H1 (cell line): ENCODE data around the gene SP4. TPM values are rescaled to one million over a fixed set of nuclear protein-coding genes. Genes with fewer than 3 reads are reported as not detected.
A peak's percentile ranks its signal among the peaks of the same experiment; 100 is the strongest.

Source experiments
- CTCF ChIA-PET: fragments of 300-600 bp; sonication (Branson Sonifier 250); formaldehyde crosslinking; loops from one replicate; lab custom pipeline; 2021; ENCODE audit not compliant: partially characterized antibody; lab: Charles Lee
- POLR2A ChIA-PET: fragments of 300-600 bp; sonication (Branson Sonifier 250); formaldehyde crosslinking; loops from one replicate; lab custom pipeline; 2021; ENCODE audit warnings: inconsistent platforms; ENCODE audit not compliant: partially characterized antibody; lab: Charles Lee
- DNase-seq, 2 experiments: peaks; one replicate each; pipeline versions ENCODE4 v3.0.0 to v3.0.0-alpha.2; 2010 to 2022; ENCODE audit warnings: low spot score in 2 of 2, low read depth in 1 of 2, mixed read lengths in 1 of 2
- FAIRE-seq: peaks from 2 replicates; lab custom pipeline; 2011; peaks lifted over from hg19 to GRCh38; lab: Jason Lieb, UNC
- H2AFZ ChIP-seq: 2 replicates; pipeline ENCODE4 v1.8.1; 2012; ENCODE audit warnings: low read length, inconsistent platforms
- H2AK5ac ChIP-seq: 2 replicates; pipeline ENCODE4 v1.6.1; 2013; ENCODE audit warnings: low read depth, low read length
- H2BK120ac ChIP-seq: replicated peaks from 2 replicates; pipeline ENCODE3; 2013; ENCODE audit warnings: low read depth, low read length, inconsistent platforms
- H2BK12ac ChIP-seq: 2 replicates; pipeline ENCODE4 v1.6.1; 2013; ENCODE audit warnings: low read depth, low read length
- H2BK15ac ChIP-seq: 2 replicates; pipeline ENCODE4 v1.6.1; 2013; ENCODE audit warnings: low read length
- H2BK20ac ChIP-seq: 2 replicates; pipeline ENCODE4 v1.6.1; 2013; ENCODE audit warnings: low read length
- H2BK5ac ChIP-seq: 2 replicates; pipeline ENCODE4 v1.6.1; 2013; ENCODE audit warnings: low read depth, low read length
- H3K14ac ChIP-seq: 2 replicates; pipeline ENCODE4 v1.6.1; 2013; ENCODE audit warnings: inconsistent platforms; ENCODE audit not compliant: insufficient read length
- H3K18ac ChIP-seq: 2 replicates; pipeline ENCODE4 v1.6.1; 2013; ENCODE audit warnings: low read length; ENCODE audit errors: extremely low read depth
- H3K23ac ChIP-seq: 2 replicates; pipeline ENCODE4 v1.6.1; 2013; ENCODE audit warnings: inconsistent platforms; ENCODE audit not compliant: insufficient read length
- H3K23me2 ChIP-seq: 2 replicates; pipeline ENCODE4 v1.6.1; 2013; ENCODE audit warnings: low read depth, low read length
- H3K27ac ChIP-seq: 2 replicates; pipeline ENCODE4 v1.6.1; 2011; ENCODE audit warnings: low read depth, low read length, inconsistent platforms
- H3K27me3 ChIP-seq, 4 experiments: replicated peaks in 1 of 4; 1 replicate in 1 of 4; 2 replicates in 3 of 4; pipeline versions ENCODE4 v1.6.1 to v1.8.1; 2011 to 2013; ENCODE audit warnings: low read length in 3 of 4, mild to moderate bottlenecking in 3 of 4, inconsistent platforms in 2 of 4, mixed read lengths in 2 of 4, moderate library complexity in 1 of 4; ENCODE audit not compliant: control insufficient read depth in 3 of 4, insufficient read depth in 3 of 4; ENCODE audit errors: extremely low read depth in 1 of 4
- H3K36me3 ChIP-seq, 4 experiments: 2 replicates each; pipeline versions ENCODE4 v1.6.1 to v1.8.1; 2011 to 2013; ENCODE audit warnings: mild to moderate bottlenecking in 4 of 4, low read length in 3 of 4, moderate library complexity in 2 of 4, control low read depth in 1 of 4, inconsistent platforms in 1 of 4; ENCODE audit not compliant: insufficient read depth in 4 of 4, control insufficient read depth in 2 of 4
- H3K4ac ChIP-seq: replicated peaks from 2 replicates; pipeline ENCODE3; 2013; ENCODE audit warnings: low read length, low read depth, mixed read lengths, inconsistent platforms; ENCODE audit not compliant: insufficient read length
- H3K4me1 ChIP-seq, 4 experiments: replicated peaks in 1 of 4; 1 replicate in 1 of 4; 2 replicates in 3 of 4; pipeline versions ENCODE4 v1.6.1 to v1.8.1; 2011 to 2013; ENCODE audit warnings: low read length in 3 of 4, inconsistent platforms in 2 of 4, mixed read lengths in 1 of 4; ENCODE audit not compliant: insufficient read depth in 4 of 4, control insufficient read depth in 3 of 4
- H3K4me2 ChIP-seq, 2 experiments: 2 replicates each; pipeline versions ENCODE4 v1.6.1 to v1.8.1; 2011 to 2013; ENCODE audit warnings: low read depth in 2 of 2, low read length in 2 of 2, control low read depth in 1 of 2, inconsistent platforms in 1 of 2, mild to moderate bottlenecking in 1 of 2; ENCODE audit not compliant: insufficient read depth in 1 of 2
- H3K4me3 ChIP-seq, 4 experiments: fragments of 200-600, 300-600 bp in 1 of 4; sonication (generic), shearing (Covaris generic), sonication (Bioruptor Twin) in 1 of 4; 2 replicates each; pipeline versions ENCODE4 v1.5.1 to v1.8.1; 2011 to 2016; ENCODE audit warnings: low read length in 4 of 4, low read depth in 3 of 4, control low read depth in 2 of 4, inconsistent platforms in 2 of 4, mild to moderate bottlenecking in 2 of 4, mixed read lengths in 1 of 4, moderate library complexity in 1 of 4; ENCODE audit not compliant: insufficient read depth in 2 of 4; ENCODE audit errors: extremely low read depth in 1 of 4
- H3K56ac ChIP-seq: replicated peaks from 2 replicates; pipeline ENCODE3; 2013; ENCODE audit warnings: low read depth, mild to moderate bottlenecking, mixed read lengths, low read length, inconsistent platforms; ENCODE audit not compliant: insufficient read length
- H3K79me1 ChIP-seq: 2 replicates; pipeline ENCODE4 v1.6.1; 2013; ENCODE audit warnings: low read depth, low read length, control low read depth
- H3K79me2 ChIP-seq, 2 experiments: 2 replicates each; pipeline versions ENCODE4 v1.6.1 to v1.8.1; 2012 to 2013; ENCODE audit warnings: low read length in 2 of 2, mild to moderate bottlenecking in 2 of 2, inconsistent platforms in 1 of 2; ENCODE audit not compliant: insufficient read depth in 2 of 2, control insufficient read depth in 1 of 2
- H3K9ac ChIP-seq, 4 experiments: replicated peaks in 1 of 4; 1 replicate in 1 of 4; 2 replicates in 3 of 4; pipeline versions ENCODE4 v1.6.1 to v1.8.1; 2011 to 2013; ENCODE audit warnings: low read depth in 3 of 4, low read length in 3 of 4, control low read depth in 2 of 4, mild to moderate bottlenecking in 2 of 4, moderate library complexity in 2 of 4, inconsistent platforms in 1 of 4; ENCODE audit errors: extremely low read depth in 1 of 4
- H3K9me3 ChIP-seq, 2 experiments: 2 replicates each; pipeline versions ENCODE4 v1.6.1 to v1.8.1; 2012 to 2013; ENCODE audit warnings: mild to moderate bottlenecking in 2 of 2, moderate library complexity in 2 of 2, control low read depth in 1 of 2, inconsistent platforms in 1 of 2, low read depth in 1 of 2, low read length in 1 of 2, mixed read lengths in 1 of 2; ENCODE audit not compliant: insufficient read depth in 2 of 2
- H4K20me1 ChIP-seq, 2 experiments: replicated peaks in 1 of 2; 2 replicates each; pipeline versions ENCODE3 to v1.8.1; 2011 to 2013; ENCODE audit warnings: inconsistent platforms in 2 of 2, low read length in 2 of 2, mild to moderate bottlenecking in 1 of 2; ENCODE audit not compliant: insufficient read depth in 2 of 2, control insufficient read depth in 1 of 2
- H4K5ac ChIP-seq: 2 replicates; pipeline ENCODE4 v1.6.1; 2013; ENCODE audit warnings: low read length, low read depth, mixed read lengths, inconsistent platforms; ENCODE audit not compliant: insufficient read length
- H4K8ac ChIP-seq: 2 replicates; pipeline ENCODE4 v1.8.0; 2013; ENCODE audit warnings: mild to moderate bottlenecking, moderate library complexity, low read length, inconsistent platforms; ENCODE audit not compliant: insufficient read depth; ENCODE audit errors: extremely low read depth
- H4K91ac ChIP-seq: replicated peaks from 2 replicates; pipeline ENCODE3; 2013; ENCODE audit warnings: low read length, mixed read lengths, inconsistent platforms; ENCODE audit not compliant: insufficient read length
- KDM1A ChIP-seq: fragments of 200-600, 300-600 bp; sonication (generic); IDR thresholded peaks from 2 replicates; pipeline ENCODE4 v1.7.1; 2016; ENCODE audit warnings: mild to moderate bottlenecking, low read length, borderline replicate concordance
- RAD21 ChIP-seq, 2 experiments: IDR thresholded peaks in 1 of 2; conservative IDR thresholded peaks in 1 of 2; 2 replicates each; pipeline ENCODE4 v1.6.1; 2011; ENCODE audit warnings: low read depth in 2 of 2, low read length in 2 of 2, improper control_type of control experiment in 1 of 2, inconsistent platforms in 1 of 2, mild to moderate bottlenecking in 1 of 2, moderate library complexity in 1 of 2
- RFX5 ChIP-seq: IDR thresholded peaks from 2 replicates; pipeline ENCODE4 v1.6.1; 2011; ENCODE audit warnings: low read depth, low read length, improper control_type of control experiment, borderline replicate concordance
- WGBS, 2 experiments: shearing (Covaris generic) in 1 of 2; methylation state at CpG; one replicate each; pipeline versions ENCODE4 v1.1.6 to v1.1.7; 2013 to 2015; ENCODE audit warnings: low lambda C conversion rate in 2 of 2, mixed read lengths in 2 of 2, inconsistent platforms in 1 of 2, low coverage in 1 of 2, missing lambda C conversion rate in 1 of 2; ENCODE audit not compliant: insufficient replicate concordance in 2 of 2, insufficient coverage in 1 of 2, insufficient read length in 1 of 2; ENCODE audit errors: extremely low coverage in 1 of 2, missing lambda C conversion rate in 1 of 2; 5-methylcytosine and 5-hydroxymethylcytosine counted together
- polyA plus RNA-seq, 7 experiments: library from polyadenylated mRNA; depleted of rRNA in 3 of 7; stranded (reverse) in 5 of 7; unstranded in 2 of 7; fragments of >200 nt in 5 of 7; fragments of 200-250 nt in 2 of 7; gene quantifications; 1 replicate in 5 of 7; 2 replicates in 1 of 7; 4 replicates in 1 of 7; pipeline versions ENCODE4 v1.2.1 to v1.2.3, GENCODE V29; 2011 to 2013; ENCODE audit warnings: missing spikeins in 2 of 7, mixed read lengths in 2 of 7
- total RNA-seq: library from RNA; stranded (reverse); fragmentation: NEBNext Ultra II Directional; extraction: Animal tissue kit (Norgen Biotek cat#: 25700); gene quantifications from 2 replicates; pipeline ENCODE4 v1.2.1, GENCODE V29; 2021

SP4 gene
- total and polyA plus RNA-seq, 2 of the 8 experiments (the other 6 are each of a cell fraction or from before 2014, with no cell fraction given) = 10.0 to 24.0 TPM

DNA sequence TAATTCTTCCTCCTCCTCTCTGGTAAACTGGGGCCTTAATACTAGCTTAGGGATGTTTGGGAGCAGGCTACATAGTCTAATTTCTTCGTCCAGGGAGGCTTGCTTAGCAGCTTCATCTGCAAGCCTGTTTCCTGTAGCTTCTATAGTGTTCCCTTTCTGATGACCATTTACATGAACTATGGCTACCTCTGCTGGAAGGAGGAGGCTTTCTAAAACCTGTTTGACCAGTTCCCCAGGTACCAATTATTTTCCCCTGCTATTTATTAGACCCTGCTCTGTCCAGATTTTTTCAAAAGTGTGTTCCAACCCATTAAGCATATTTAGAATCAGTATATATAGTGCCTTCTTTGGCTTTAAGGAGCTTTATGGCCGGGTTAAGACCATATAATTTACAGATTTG lies 76.1 kb downstream of the SP4 start:
- H2BK15ac ChIP-seq = no peak overlapping the region
- no peak overlapping the region for H3K4me2 ChIP-seq
- H3K9me3 ChIP-seq = 0 out of 4 replicates have a peak, but pooled peaks cover 0 to 5% of the 10 kb centered on the region in 2 experiments
- H2BK5ac ChIP-seq = no peak overlapping the region
- H3K23ac ChIP-seq = no peak overlapping the region
- H3K14ac ChIP-seq = no peak overlapping the region
- TF ChIP-seq KDM1A (no peak), RAD21 (IDR thresholded peaks at IDR 0.05 in 1 of 2, conservative IDR thresholded peaks at IDR 0.05 in 1 of 2; ENCODE audit: low read depth in 2 of 2, low read length in 2 of 2) (peak; percentile 13 to 29; a peak in 1 of 4 replicates), RFX5 (no peak)
- H4K8ac ChIP-seq = no peak overlapping the region
- DNase-seq (no peak), FAIRE-seq (no peak)
- H3K4me3 ChIP-seq = no peak overlapping the region
- H3K23me2 ChIP-seq = no peaks in the 10 kb centered on the region
- no peaks in the 10 kb centered on the region for H3K79me1 ChIP-seq
- no peak overlapping the region for H4K91ac ChIP-seq
- ChIA-PET POLR2A (no interaction called here), CTCF (interaction anchor here (0.8 to 1.9 kb wide), 11 partner anchors 10 to 852 kb away, joined by 3 to 7 read pairs (median 4); no protein-coding TSS in a partner anchor)
- H3K18ac ChIP-seq = no peak overlapping the region
- H3K9ac ChIP-seq = no peak overlapping the region
- WGBS, 2 experiments = 91% methylated on average over 2 of the region's 2 CpGs; no CpG with 5 or more reads in 1 of the 2 experiments
- H2BK12ac ChIP-seq = no peak overlapping the region
- no peaks in the 10 kb centered on the region for H4K20me1 ChIP-seq
- peaks cover 0 to 7% (median 1%) of the 10 kb centered on the region in 4 experiments; a peak in 4 of 8 replicates for H3K36me3 ChIP-seq
- no peak overlapping the region for H2BK20ac ChIP-seq
- H3K79me2 ChIP-seq = peaks cover 0 to 11% of the 10 kb centered on the region in 2 experiments; a peak in 2 of 4 replicates
- no peak overlapping the region for H2BK120ac ChIP-seq
- peaks cover 0 to 3% (median 0%) of the 10 kb centered on the region in 4 experiments; a peak in 1 of 7 replicates for H3K4me1 ChIP-seq
- no peak overlapping the region for H3K27ac ChIP-seq
- no peak overlapping the region for H3K56ac ChIP-seq
- no peak overlapping the region for H2AK5ac ChIP-seq
- H2AFZ ChIP-seq = no peak overlapping the region
- no peaks in the 10 kb centered on the region for H3K27me3 ChIP-seq
- no peak overlapping the region for H3K4ac ChIP-seq
- H4K5ac ChIP-seq = no peak overlapping the region
